ENCODE results near the gene RGL1. TPM values are rescaled to one million over a fixed set of nuclear protein-coding genes. Genes with fewer than 3 reads are reported as not detected.

RGL1 gene
- total RNA-seq, 2 experiments from 2014 or later, result 2.0 TPM

- CTCF ChIA-PET, result interaction anchor here (0.6 to 2.3 kb wide), 3 partner anchors 8 to 23 kb away, joined by 3 to 16 read pairs (median 4); no protein-coding TSS in a partner anchor
- POLR2A ChIA-PET, result no interaction called here
- Mint-ChIP-seq H3K4me3 (no peak overlapping the region), H3K4me1 (peaks cover 15% of the 10 kb centered on the region), H3K27me3 (no peaks in the 10 kb centered on the region), H3K27ac (no peak overlapping the region), H3K36me3 (ENCODE audit: low read depth) (peaks cover 2% of the 10 kb centered on the region), H3K9me3 (ENCODE audit: low read depth) (no peaks in the 10 kb centered on the region)
- intact Hi-C loops (cut with DNase I, micrococcal nuclease), result no loop called here
- DNase-seq, result no peak
- no peak for ATAC-seq
Observed at GRCh38 chr1:183898001-183898396, 93.1 kb downstream of the RGL1 start.

GRCh38 chr1:183898610-183899009, 93.7 kb downstream of the RGL1 start:
- ChIA-PET CTCF (interaction anchor here (1.0 to 2.3 kb wide), 2 partner anchors 9 to 17 kb away, joined by 4 to 16 read pairs; no protein-coding TSS in a partner anchor), POLR2A (interaction anchor here (0.6 kb wide), 1 partner anchor 22 kb away, joined by 3 read pairs; no protein-coding TSS in a partner anchor)
- DNase-seq (no peak), ATAC-seq (no peak)
- Mint-ChIP-seq H3K4me1 (peaks cover 15% of the 10 kb centered on the region), H3K27ac (no peak overlapping the region), H3K36me3 (ENCODE audit: low read depth) (peaks cover 2% of the 10 kb centered on the region), H3K4me3 (no peak overlapping the region), H3K9me3 (ENCODE audit: low read depth) (no peaks in the 10 kb centered on the region), H3K27me3 (no peaks in the 10 kb centered on the region)
- intact Hi-C loops (cut with DNase I, micrococcal nuclease), result no loop called here

GRCh38 chr1:183901748-183902330, 96.9 kb downstream of the RGL1 start:
- Mint-ChIP-seq H3K36me3 (ENCODE audit: low read depth) (peaks cover 4% of the 10 kb centered on the region), H3K4me1 (peaks cover 11% of the 10 kb centered on the region), H3K27ac (peak overlapping the region; percentile 55), H3K4me3 (no peak overlapping the region), H3K9me3 (ENCODE audit: low read depth) (no peaks in the 10 kb centered on the region), H3K27me3 (no peaks in the 10 kb centered on the region)
- peak; percentile 74 for ATAC-seq
- intact Hi-C loops (cut with DNase I, micrococcal nuclease), result no loop called here
- POLR2A ChIA-PET, result no interaction called here
- no peak for DNase-seq
- CTCF ChIA-PET, result interaction anchor here (0.6 to 1.5 kb wide), 3 partner anchors 9 to 18 kb away, joined by 3 to 6 read pairs (median 3); no protein-coding TSS in a partner anchor

GRCh38 chr1:183903101-183903500, 98.2 kb downstream of the RGL1 start:
- no peak for DNase-seq
- no peak for ATAC-seq
- ChIA-PET CTCF (no interaction called here), POLR2A (no interaction called here)
- Mint-ChIP-seq H3K27ac (no peak overlapping the region), H3K4me1 (peaks cover 9% of the 10 kb centered on the region), H3K36me3 (ENCODE audit: low read depth) (peaks cover 4% of the 10 kb centered on the region), H3K4me3 (no peak overlapping the region), H3K9me3 (ENCODE audit: low read depth) (no peaks in the 10 kb centered on the region), H3K27me3 (no peaks in the 10 kb centered on the region)
- intact Hi-C loops (cut with DNase I, micrococcal nuclease), result no loop called here

GRCh38 chr1:183905508-183906113, 100.7 kb downstream of the RGL1 start:
- ChIA-PET CTCF (no interaction called here), POLR2A (no interaction called here)
- no peak for ATAC-seq
- DNase-seq, result no peak
- intact Hi-C loops (cut with DNase I, micrococcal nuclease), result no loop called here
- Mint-ChIP-seq H3K36me3 (ENCODE audit: low read depth) (peaks cover 6% of the 10 kb centered on the region), H3K27me3 (no peaks in the 10 kb centered on the region), H3K9me3 (ENCODE audit: low read depth) (no peaks in the 10 kb centered on the region), H3K4me1 (peaks cover 12% of the 10 kb centered on the region), H3K4me3 (no peak overlapping the region), H3K27ac (no peak overlapping the region)

- Mint-ChIP-seq H3K27me3 (no peaks in the 10 kb centered on the region), H3K36me3 (ENCODE audit: low read depth) (peaks cover 4% of the 10 kb centered on the region), H3K4me1 (peaks cover 17% of the 10 kb centered on the region), H3K4me3 (no peak overlapping the region), H3K9me3 (ENCODE audit: low read depth) (no peaks in the 10 kb centered on the region), H3K27ac (no peak overlapping the region)
- no peak for ATAC-seq
- intact Hi-C loops (cut with DNase I, micrococcal nuclease), result no loop called here
- ChIA-PET CTCF (interaction anchor here (1.0 to 1.5 kb wide), 2 partner anchors 8 to 13 kb away, joined by 3 to 6 read pairs; no protein-coding TSS in a partner anchor), POLR2A (interaction anchor here (0.7 kb wide), 1 partner anchor 995 kb away, joined by 3 read pairs; no protein-coding TSS in a partner anchor)
- DNase-seq, result no peak
Observed at GRCh38 chr1:183907070-183907469, 102.2 kb downstream of the RGL1 start.

GRCh38 chr1:183908079-183908478, 103.2 kb downstream of the RGL1 start:
- peaks cover 14% of the 10 kb centered on the region for H3K4me1 Mint-ChIP-seq
- CTCF ChIA-PET, result interaction anchor here (1.5 kb wide), 1 partner anchor 12 kb away, joined by 3 read pairs; no protein-coding TSS in a partner anchor
- no peak overlapping the region for H3K27ac Mint-ChIP-seq
- intact Hi-C loops (cut with DNase I, micrococcal nuclease), result no loop called here
- no peaks in the 10 kb centered on the region for H3K9me3 Mint-ChIP-seq (ENCODE audit: low read depth)
- no peak for ATAC-seq
- no peak for DNase-seq
- peaks cover 4% of the 10 kb centered on the region for H3K36me3 Mint-ChIP-seq (ENCODE audit: low read depth)
- no peaks in the 10 kb centered on the region for H3K27me3 Mint-ChIP-seq
- H3K4me3 Mint-ChIP-seq, result no peak overlapping the region
- POLR2A ChIA-PET, result interaction anchor here (0.7 kb wide), 1 partner anchor 994 kb away, joined by 3 read pairs; no protein-coding TSS in a partner anchor

- Mint-ChIP-seq H3K36me3 (ENCODE audit: low read depth) (peaks cover 4% of the 10 kb centered on the region), H3K27me3 (no peaks in the 10 kb centered on the region), H3K4me1 (peaks cover 14% of the 10 kb centered on the region), H3K4me3 (no peak overlapping the region), H3K9me3 (ENCODE audit: low read depth) (no peaks in the 10 kb centered on the region), H3K27ac (peak overlapping the region; percentile 22)
- ATAC-seq (peak; percentile 47), DNase-seq (no peak)
- intact Hi-C loops (cut with DNase I, micrococcal nuclease), result loop anchor here (10.0 kb wide), 4 partner anchors 105 to 435 kb away; partner anchors contain the start of genes RGL1 (in 1 of the 2) and SMG7 (in 1 of the 2)
- POLR2A ChIA-PET, result no interaction called here
- CTCF ChIA-PET, result no interaction called here
Observed at GRCh38 chr1:183909672-183910071, 104.8 kb downstream of the RGL1 start.

GRCh38 chr1:183910845-183911244, 105.9 kb downstream of the RGL1 start:
- H3K4me3 Mint-ChIP-seq, result no peak overlapping the region
- H3K36me3 Mint-ChIP-seq (ENCODE audit: low read depth), result peaks cover 4% of the 10 kb centered on the region
- H3K27me3 Mint-ChIP-seq, result no peaks in the 10 kb centered on the region
- ATAC-seq, result no peak
- no peaks in the 10 kb centered on the region for H3K9me3 Mint-ChIP-seq (ENCODE audit: low read depth)
- POLR2A ChIA-PET, result interaction anchor here (0.6 kb wide), 2 partner anchors 120 to 178 kb away, joined by 3 read pairs; no protein-coding TSS in a partner anchor
- intact Hi-C loops (cut with DNase I, micrococcal nuclease), result loop anchor here (10.0 kb wide), 4 partner anchors 106 to 436 kb away; partner anchors contain the start of genes RGL1 (in 1 of the 2) and SMG7 (in 1 of the 2)
- peaks cover 19% of the 10 kb centered on the region for H3K4me1 Mint-ChIP-seq
- no peak overlapping the region for H3K27ac Mint-ChIP-seq
- no peak for DNase-seq
- CTCF ChIA-PET, result interaction anchor here (0.8 to 1.3 kb wide), 3 partner anchors 9 to 255 kb away, joined by 3 to 4 read pairs (median 3); no protein-coding TSS in a partner anchor

GRCh38 chr1:183911285-183911684, 106.4 kb downstream of the RGL1 start:
- intact Hi-C loops (cut with DNase I, micrococcal nuclease), result loop anchor here (10.0 kb wide), 4 partner anchors 106 to 436 kb away; partner anchors contain the start of genes RGL1 (in 1 of the 2) and SMG7 (in 1 of the 2)
- CTCF ChIA-PET, result interaction anchor here (0.9 to 1.3 kb wide), 2 partner anchors 9 to 255 kb away, joined by 3 read pairs; no protein-coding TSS in a partner anchor
- Mint-ChIP-seq H3K4me1 (peaks cover 23% of the 10 kb centered on the region), H3K36me3 (ENCODE audit: low read depth) (peaks cover 4% of the 10 kb centered on the region), H3K9me3 (ENCODE audit: low read depth) (no peaks in the 10 kb centered on the region), H3K27me3 (no peaks in the 10 kb centered on the region), H3K27ac (no peak overlapping the region), H3K4me3 (no peak overlapping the region)
- POLR2A ChIA-PET, result interaction anchor here (0.6 kb wide), 2 partner anchors 120 to 179 kb away, joined by 3 read pairs; no protein-coding TSS in a partner anchor
- DNase-seq (peak; percentile 45), ATAC-seq (peak; percentile 7)

- ChIA-PET CTCF (interaction anchor here (0.7 kb wide), 1 partner anchor 213 kb away, joined by 3 read pairs; no protein-coding TSS in a partner anchor), POLR2A (no interaction called here)
- no peak overlapping the region for H3K27ac Mint-ChIP-seq
- no peak overlapping the region for H3K4me3 Mint-ChIP-seq
- no peaks in the 10 kb centered on the region for H3K9me3 Mint-ChIP-seq (ENCODE audit: low read depth)
- intact Hi-C loops (cut with DNase I, micrococcal nuclease), result loop anchor here (10.0 kb wide), 4 partner anchors 108 to 438 kb away; partner anchors contain the start of genes RGL1 (in 1 of the 2) and SMG7 (in 1 of the 2)
- peaks cover 26% of the 10 kb centered on the region for H3K4me1 Mint-ChIP-seq
- ATAC-seq, result no peak
- peaks cover 2% of the 10 kb centered on the region for H3K36me3 Mint-ChIP-seq (ENCODE audit: low read depth)
- no peaks in the 10 kb centered on the region for H3K27me3 Mint-ChIP-seq
- DNase-seq, result no peak
Observed at GRCh38 chr1:183912265-183912886, 107.5 kb downstream of the RGL1 start.
